Lung (tissue), 12 donors: ENCODE results near the gene SQOR. TPM values are rescaled to one million over a fixed set of nuclear protein-coding genes. Genes with fewer than 3 reads are reported as not detected.

Experiments
- ATAC-seq: fragments of 200-7000 bp; cut with Tn5 transposase; one replicate; pipeline ENCODE4 v1.9.1; 2020; ENCODE audit warnings: moderate number of reproducible peaks; ENCODE audit not compliant: insufficient read depth, low FRiP score
- DNase-seq, 3 donors: peaks; one replicate each; pipeline ENCODE4 v3.0.0-alpha.2; 2013 to 2017
- H3K27ac ChIP-seq, 2 donors: one replicate each; pipeline ENCODE4 v1.5.1; 2013; ENCODE audit warnings: mild to moderate bottlenecking in 2 of 2, moderate library complexity in 2 of 2, control low read depth in 1 of 2, inconsistent platforms in 1 of 2, low read depth in 1 of 2, low read length in 1 of 2
- H3K27me3 ChIP-seq, 3 donors: one replicate each; pipeline ENCODE4 v1.5.1; 2013; ENCODE audit warnings: low read length in 2 of 3; ENCODE audit not compliant: control insufficient read depth in 3 of 3, insufficient read depth in 3 of 3
- H3K36me3 ChIP-seq, 4 donors: one replicate each; pipeline ENCODE4 v1.5.1; 2013; ENCODE audit warnings: low read length in 4 of 4, mild to moderate bottlenecking in 1 of 4, moderate library complexity in 1 of 4; ENCODE audit not compliant: control insufficient read depth in 4 of 4, insufficient read depth in 4 of 4
- H3K4me1 ChIP-seq, 5 donors: one replicate each; pipeline ENCODE4 v1.5.1; 2013; ENCODE audit warnings: low read length in 5 of 5, mild to moderate bottlenecking in 2 of 5, moderate library complexity in 1 of 5; ENCODE audit not compliant: control insufficient read depth in 5 of 5, insufficient read depth in 5 of 5
- H3K4me3 ChIP-seq: one replicate; pipeline ENCODE4 v1.5.1; 2013; ENCODE audit warnings: mild to moderate bottlenecking, control low read depth, moderate library complexity
- H3K9ac ChIP-seq, 2 donors: one replicate each; pipeline ENCODE4 v1.5.1; 2013; ENCODE audit warnings: low read length in 2 of 2, control low read depth in 1 of 2; ENCODE audit not compliant: insufficient read depth in 1 of 2
- H3K9me3 ChIP-seq, 4 donors: one replicate each; pipeline ENCODE4 v1.5.1; 2013; ENCODE audit warnings: low read length in 3 of 4, mild to moderate bottlenecking in 1 of 4, moderate library complexity in 1 of 4; ENCODE audit not compliant: control insufficient read depth in 4 of 4, insufficient read depth in 3 of 4
- WGBS, 2 donors: extraction: QIAGEN DNeasy Blood & Tissue Kit; methylation state at CpG; one replicate each; pipeline ENCODE4 v1.1.7; 2013; 5-methylcytosine and 5-hydroxymethylcytosine counted together
- polyA plus RNA-seq, 2 donors: library from polyadenylated mRNA; stranded (reverse); fragments of 200-250 nt; gene quantifications; one replicate each; pipeline ENCODE4 v1.2.1, GENCODE V29; 2013
- total RNA-seq, 2 donors: library from RNA; depleted of rRNA in 1 of 2; stranded (reverse); fragments of >200 nt in 1 of 2; gene quantifications; one replicate each; pipeline ENCODE4 v1.2.1, GENCODE V29; 2014 to 2021
- TF ChIP-seq, protein P1 (sequence below): IDR thresholded peaks from 2 replicates; pipeline ENCODE4 v1.5.1; 2012; ENCODE audit warnings: mild to moderate bottlenecking; ENCODE audit errors: control extremely low read depth, extremely low read depth
- donor health status: control.
- donor health status: control.
- donor health status: Bipolar disorder and iron deficiency.
- donor health status: healthy.
- donor health status: DM: yes; HTN: yes; CAD: no.

Gene SQOR
- total and polyA plus RNA-seq, 4 donors, result 53.9 to 157 (median 99.3) TPM

DNA sequence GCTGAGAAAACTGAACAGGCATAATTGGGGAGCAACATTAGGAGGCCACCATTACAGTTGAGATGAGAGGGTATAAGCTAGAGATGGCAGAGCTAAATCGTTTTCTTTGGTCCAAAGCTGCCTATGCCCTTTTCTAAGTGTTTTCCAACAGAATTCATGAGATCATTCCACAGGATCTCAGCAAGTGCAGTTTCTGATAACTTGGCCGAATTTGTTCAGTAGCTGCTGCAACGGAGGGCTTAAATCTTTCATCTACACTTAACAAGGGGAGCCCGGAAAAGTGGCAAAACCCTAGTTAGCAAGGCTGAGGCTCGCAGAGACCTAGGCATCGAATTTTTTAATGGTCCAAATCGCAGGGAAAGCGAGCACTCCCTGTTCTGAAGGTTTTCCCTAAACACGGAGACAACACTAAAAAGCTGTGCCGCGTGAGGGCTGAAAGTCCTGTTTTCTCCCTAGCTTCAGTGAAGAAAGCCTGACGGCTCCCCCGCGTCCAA, 48.2 kb upstream of the SQOR start:
- H3K36me3 ChIP-seq, result peaks cover 0 to 8% (median 0%) of the 10 kb centered on the region in 4 donors
- 1 to 2% methylated on average over 14 of the region's 14 CpGs for WGBS, 2 donors
- TF ChIP-seq, protein P1, sequence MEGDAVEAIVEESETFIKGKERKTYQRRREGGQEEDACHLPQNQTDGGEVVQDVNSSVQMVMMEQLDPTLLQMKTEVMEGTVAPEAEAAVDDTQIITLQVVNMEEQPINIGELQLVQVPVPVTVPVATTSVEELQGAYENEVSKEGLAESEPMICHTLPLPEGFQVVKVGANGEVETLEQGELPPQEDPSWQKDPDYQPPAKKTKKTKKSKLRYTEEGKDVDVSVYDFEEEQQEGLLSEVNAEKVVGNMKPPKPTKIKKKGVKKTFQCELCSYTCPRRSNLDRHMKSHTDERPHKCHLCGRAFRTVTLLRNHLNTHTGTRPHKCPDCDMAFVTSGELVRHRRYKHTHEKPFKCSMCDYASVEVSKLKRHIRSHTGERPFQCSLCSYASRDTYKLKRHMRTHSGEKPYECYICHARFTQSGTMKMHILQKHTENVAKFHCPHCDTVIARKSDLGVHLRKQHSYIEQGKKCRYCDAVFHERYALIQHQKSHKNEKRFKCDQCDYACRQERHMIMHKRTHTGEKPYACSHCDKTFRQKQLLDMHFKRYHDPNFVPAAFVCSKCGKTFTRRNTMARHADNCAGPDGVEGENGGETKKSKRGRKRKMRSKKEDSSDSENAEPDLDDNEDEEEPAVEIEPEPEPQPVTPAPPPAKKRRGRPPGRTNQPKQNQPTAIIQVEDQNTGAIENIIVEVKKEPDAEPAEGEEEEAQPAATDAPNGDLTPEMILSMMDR, result no peak
- no peaks in the 10 kb centered on the region for H3K9me3 ChIP-seq
- H3K27ac ChIP-seq, result peak overlapping the region; percentile 93 to 96
- no peak for DNase-seq
- H3K4me3 ChIP-seq, result peak overlapping the region; percentile 62
- no peak for ATAC-seq
- H3K27me3 ChIP-seq, result no peaks in the 10 kb centered on the region
- peaks cover 3 to 30% (median 19%) of the 10 kb centered on the region in 5 donors for H3K4me1 ChIP-seq
- peak overlapping the region; percentile 98 to 99 for H3K9ac ChIP-seq

DNA sequence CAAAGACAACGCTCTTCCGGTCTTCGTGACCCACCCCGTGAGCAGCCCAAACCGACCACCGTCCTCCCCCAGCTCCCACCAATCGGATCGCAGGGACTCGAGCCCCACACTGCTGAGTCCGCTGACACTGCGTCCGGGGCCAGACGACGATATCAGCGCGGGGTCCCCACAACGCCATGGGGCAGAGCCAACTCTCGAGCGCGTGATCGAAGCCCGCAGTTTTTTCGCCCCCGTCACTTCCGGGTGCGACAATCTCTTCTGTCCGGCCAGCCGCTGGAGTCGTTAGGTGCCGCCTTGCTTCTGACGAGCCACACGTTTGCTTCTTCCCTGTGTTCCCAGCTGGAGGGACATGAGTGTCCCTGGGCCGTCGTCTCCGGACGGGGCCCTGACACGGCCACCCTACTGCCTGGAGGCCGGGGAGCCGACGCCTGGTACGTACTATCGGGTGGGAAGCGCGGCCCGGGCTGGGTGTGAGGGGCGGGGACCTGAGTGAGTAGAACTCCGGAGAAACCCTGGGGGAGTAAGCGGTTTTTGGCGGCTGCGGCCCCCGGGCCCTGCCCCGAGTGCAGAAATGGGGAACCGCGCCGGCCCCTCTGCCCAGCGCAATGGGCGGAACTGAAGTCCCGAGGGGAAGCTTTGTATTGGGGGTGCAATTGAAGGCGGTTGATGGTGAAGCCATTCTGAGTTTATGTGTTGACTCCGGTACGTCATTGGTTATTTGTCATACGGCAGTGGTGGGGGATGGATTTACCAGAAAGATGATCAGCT, 47.5 kb upstream of the SQOR start, which contains the start of gene BLOC1S6:
TSS of gene BLOC1S6 (plus strand) at position 285 of the 768 bp plus-strand sequence. CDS start at position 350, 65 bp downstream.
- H3K9me3 ChIP-seq, result no peaks in the 10 kb centered on the region
- peak within 1 kb of the TSS; percentile 62 for H3K4me3 ChIP-seq
- ATAC-seq (peak; percentile 91), DNase-seq (peak; percentile 98)
- H3K27ac ChIP-seq, result peak within 1 kb of the TSS; percentile 93 to 96
- peaks cover 0 to 8% (median under 1%) of the 10 kb centered on the region in 4 donors for H3K36me3 ChIP-seq
- no peaks in the 10 kb centered on the region for H3K27me3 ChIP-seq
- H3K9ac ChIP-seq, result peak within 1 kb of the TSS; percentile 98 to 99
- peaks cover 3 to 30% (median 19%) of the 10 kb centered on the region in 5 donors for H3K4me1 ChIP-seq
- 0 to 1% methylated on average over 62 of the region's 62 CpGs for WGBS, 2 donors
- TF ChIP-seq, protein P1, result no peak

DNA sequence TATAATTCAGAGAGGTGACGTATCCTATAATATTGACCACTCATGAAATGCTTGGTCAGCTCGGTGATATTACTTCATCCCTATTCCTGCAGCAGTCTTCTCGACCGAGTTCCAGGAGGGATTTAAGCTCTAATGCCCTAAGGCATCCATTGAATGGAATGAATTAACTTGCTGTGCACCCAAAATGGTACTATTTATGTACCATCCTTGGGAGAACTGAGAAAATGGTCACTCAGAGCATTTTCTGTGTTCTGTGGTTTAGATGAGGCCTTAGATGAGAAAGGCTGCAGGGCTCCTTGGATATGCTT, 47.0 kb upstream of the SQOR start:
- WGBS, 2 donors, result 0 to 1% methylated on average over 4 of the region's 4 CpGs
- H3K4me1 ChIP-seq, result peaks cover 3 to 30% (median 19%) of the 10 kb centered on the region in 5 donors

More for the DNA sequence above, 47.0 kb upstream of the SQOR start:
- Histone ChIP-seq H3K27me3 (no peaks in the 10 kb centered on the region), H3K9ac (peak overlapping the region; percentile 98 to 99), H3K27ac (peak overlapping the region; percentile 93 to 96), H3K36me3 (peaks cover 2 to 14% (median 5%) of the 10 kb centered on the region in 4 donors), H3K9me3 (no peaks in the 10 kb centered on the region), H3K4me3 (peak overlapping the region; percentile 62)
- DNase-seq, result no peak
- TF ChIP-seq, protein P1, result no peak
- no peak for ATAC-seq
